ENCODE results near the gene IFT52.

- TF ChIP-seq CTCF (IDR thresholded peaks at IDR 0.05), result no peak
- no peak for TF ChIP-seq POLR2AphosphoS5 (IDR thresholded peaks at IDR 0.05)
Measured at GRCh38 chr20:43631598-43631997, 40.9 kb downstream of the IFT52 start.
